Measurements from ENCODE around the gene ERCC6L2.
A peak's percentile ranks its signal among the peaks of the same experiment; 100 is the strongest.

Gene ERCC6L2

GRCh38 chr9:95999390-95999789 is 123.9 kb downstream of the ERCC6L2 start:
- Mint-ChIP-seq H3K9me3 (peaks cover 3% of the 10 kb centered on the region), H3K27ac (no peak overlapping the region), H3K27me3 (no peaks in the 10 kb centered on the region), H3K4me1 (ENCODE audit: low read depth) (peaks cover 13% of the 10 kb centered on the region), H3K4me3 (no peak overlapping the region), H3K36me3 (ENCODE audit: low read depth) (peaks cover 67% of the 10 kb centered on the region)
- no peak for DNase-seq

GRCh38 chr9:96004379-96004778 is 128.9 kb downstream of the ERCC6L2 start:
- H3K27ac Mint-ChIP-seq: no peak overlapping the region
- peaks cover 3% of the 10 kb centered on the region for H3K9me3 Mint-ChIP-seq
- H3K27me3 Mint-ChIP-seq: no peaks in the 10 kb centered on the region
- DNase-seq: no peak
- no peaks in the 10 kb centered on the region for H3K4me1 Mint-ChIP-seq (ENCODE audit: low read depth)
- no peak overlapping the region for H3K4me3 Mint-ChIP-seq
- peaks cover 32% of the 10 kb centered on the region for H3K36me3 Mint-ChIP-seq (ENCODE audit: low read depth)

GRCh38 chr9:96006296-96006879 is 130.9 kb downstream of the ERCC6L2 start:
- peaks cover 3% of the 10 kb centered on the region for H3K9me3 Mint-ChIP-seq
- no peaks in the 10 kb centered on the region for H3K27me3 Mint-ChIP-seq
- DNase-seq: no peak
- no peak overlapping the region for H3K27ac Mint-ChIP-seq
- no peaks in the 10 kb centered on the region for H3K4me1 Mint-ChIP-seq (ENCODE audit: low read depth)
- peaks cover 31% of the 10 kb centered on the region for H3K36me3 Mint-ChIP-seq (ENCODE audit: low read depth)
- no peak overlapping the region for H3K4me3 Mint-ChIP-seq

- Mint-ChIP-seq H3K4me1 (ENCODE audit: low read depth) (peaks cover under 1% of the 10 kb centered on the region), H3K27ac (no peak overlapping the region), H3K4me3 (no peak overlapping the region), H3K9me3 (peaks cover 5% of the 10 kb centered on the region), H3K27me3 (no peaks in the 10 kb centered on the region), H3K36me3 (ENCODE audit: low read depth) (peaks cover 35% of the 10 kb centered on the region)
- no peak for DNase-seq
These were observed 131.5 kb downstream of the ERCC6L2 start for GRCh38 chr9:96006961-96007360.

- no peaks in the 10 kb centered on the region for H3K27me3 Mint-ChIP-seq
These were observed 133.2 kb downstream of the ERCC6L2 start for GRCh38 chr9:96008502-96009222.

GRCh38 chr9:96009223-96009602 is 133.7 kb downstream of the ERCC6L2 start:
- Mint-ChIP-seq H3K27ac (peak overlapping the region; percentile 94), H3K4me1 (ENCODE audit: low read depth) (peaks cover 20% of the 10 kb centered on the region)

More at GRCh38 chr9:96008502-96009222, 133.2 kb downstream of the ERCC6L2 start:
- Mint-ChIP-seq H3K4me3 (no peak overlapping the region), H3K9me3 (peaks cover 2% of the 10 kb centered on the region), H3K27ac (peak overlapping the region; percentile 94), H3K4me1 (ENCODE audit: low read depth) (peaks cover 15% of the 10 kb centered on the region), H3K36me3 (ENCODE audit: low read depth) (peaks cover 28% of the 10 kb centered on the region)
- no peak for DNase-seq

GRCh38 chr9:96009690-96010472 is 134.4 kb downstream of the ERCC6L2 start:
- Mint-ChIP-seq H3K27ac (peak overlapping the region; percentile 94), H3K36me3 (ENCODE audit: low read depth) (peaks cover 34% of the 10 kb centered on the region), H3K4me3 (peak overlapping the region; percentile 22), H3K27me3 (no peaks in the 10 kb centered on the region), H3K4me1 (ENCODE audit: low read depth) (peaks cover 25% of the 10 kb centered on the region), H3K9me3 (peaks cover 2% of the 10 kb centered on the region)
- DNase-seq: no peak

More at GRCh38 chr9:96009223-96009602, 133.7 kb downstream of the ERCC6L2 start:
- H3K36me3 Mint-ChIP-seq (ENCODE audit: low read depth): peaks cover 29% of the 10 kb centered on the region
- H3K4me3 Mint-ChIP-seq: no peak overlapping the region
- no peak for DNase-seq
- H3K9me3 Mint-ChIP-seq: peaks cover 2% of the 10 kb centered on the region
- H3K27me3 Mint-ChIP-seq: no peaks in the 10 kb centered on the region

- peaks cover 2% of the 10 kb centered on the region for H3K9me3 Mint-ChIP-seq
- peak overlapping the region; percentile 69 for H3K4me3 Mint-ChIP-seq
- H3K27ac Mint-ChIP-seq: peak overlapping the region; percentile 97
These were observed 138.6 kb downstream of the ERCC6L2 start for GRCh38 chr9:96014078-96014477.

GRCh38 chr9:96015876-96016686 is 140.6 kb downstream of the ERCC6L2 start:
- H3K9me3 Mint-ChIP-seq: peaks cover 2% of the 10 kb centered on the region
- no peak for DNase-seq
- peak overlapping the region; percentile 46 for H3K4me3 Mint-ChIP-seq
- H3K27me3 Mint-ChIP-seq: no peaks in the 10 kb centered on the region
- peak overlapping the region; percentile 100 for H3K27ac Mint-ChIP-seq
- peaks cover 75% of the 10 kb centered on the region for H3K4me1 Mint-ChIP-seq (ENCODE audit: low read depth)
- H3K36me3 Mint-ChIP-seq (ENCODE audit: low read depth): peaks cover 37% of the 10 kb centered on the region

More at GRCh38 chr9:96014078-96014477, 138.6 kb downstream of the ERCC6L2 start:
- peak; percentile 65 for DNase-seq
- Mint-ChIP-seq H3K4me1 (ENCODE audit: low read depth) (peaks cover 60% of the 10 kb centered on the region), H3K36me3 (ENCODE audit: low read depth) (peaks cover 44% of the 10 kb centered on the region), H3K27me3 (no peaks in the 10 kb centered on the region)

All from activated T-cell treated with anti-CD3 and anti-CD28 coated beads, Interleukin-2, amount 50 U/mL, for 24 hours (primary cell).